Psoas muscle (tissue), 8 donors: Measurements from ENCODE around the gene SEMA4G. TPM values are rescaled to one million over a fixed set of nuclear protein-coding genes. Genes with fewer than 3 reads are reported as not detected.
A peak's percentile ranks its signal among the peaks of the same experiment; 100 is the strongest.

Experiments used
- ATAC-seq, 4 donors: fragments of 200-7000 bp; cut with Tn5 transposase; one replicate each; pipeline ENCODE4 v1.9.1; 2020; ENCODE audit warnings: moderate library complexity in 3 of 4, mild to moderate bottlenecking in 2 of 4
- DNase-seq, 2 donors: peaks; one replicate each; pipeline ENCODE4 v3.0.0-alpha.2; 2020
- H3K27ac ChIP-seq: fragments of 200-600 bp; one replicate; pipeline ENCODE4 v1.8.0; 2022
- H3K27me3 ChIP-seq, 3 donors: fragments of 200-600 bp in 1 of 3; one replicate each; pipeline versions ENCODE4 v1.6.1 to v1.8.0; 2013 to 2022; ENCODE audit warnings: low read length in 2 of 3, mild to moderate bottlenecking in 2 of 3, moderate library complexity in 1 of 3; ENCODE audit not compliant: insufficient read depth in 3 of 3
- H3K36me3 ChIP-seq, 2 donors: fragments of 200-600 bp in 1 of 2; one replicate each; pipeline versions ENCODE4 v1.6.1 to v1.8.0; 2013 to 2022; ENCODE audit warnings: low read depth in 1 of 2, mild to moderate bottlenecking in 1 of 2, moderate library complexity in 1 of 2; ENCODE audit not compliant: insufficient read depth in 1 of 2
- H3K4me1 ChIP-seq: fragments of 200-600 bp; one replicate; pipeline ENCODE4 v1.8.0; 2022
- H3K4me3 ChIP-seq: fragments of 200-600 bp; one replicate; pipeline ENCODE4 v1.8.0; 2022; ENCODE audit warnings: mild to moderate bottlenecking
- H3K9me3 ChIP-seq: fragments of 200-600 bp; one replicate; pipeline ENCODE4 v1.8.0; 2022
- CTCF ChIP-seq: fragments of 200-600 bp; IDR thresholded peaks from one replicate; pipeline ENCODE4 v1.8.0; 2022; ENCODE audit warnings: antibody characterized with exemption
- WGBS, 3 donors: extraction: QIAGEN DNeasy Blood & Tissue Kit; methylation state at CpG; one replicate each; pipeline versions ENCODE4 v1.1.6 to v1.1.7; 2013; 5-methylcytosine and 5-hydroxymethylcytosine counted together
- intact Hi-C, 2 donors: fragments of 100-400 bp; cut with DNase I; formaldehyde crosslinking; loops; one replicate each; pipeline versions ENCODE4 v1.11.0 to v1.14.2; 2022
- polyA plus RNA-seq, 3 donors: library from polyadenylated mRNA; stranded (reverse); fragments of 200-250 nt; gene quantifications; one replicate each; pipeline ENCODE4 v1.2.3, GENCODE V29; 2013
- total RNA-seq, 4 donors: library from RNA; stranded (reverse); fragmentation: NEBNext Ultra II Directional in 2 of 4; extraction: Animal tissue kit (Norgen Biotek cat#: 25700) in 2 of 4; gene quantifications; one replicate each; pipeline versions ENCODE4 v1.2.1 to v1.2.4, GENCODE V29; 2021 to 2023
- donor health status: healthy with polysubstance abuse.
- donor health status: DM: no; HTN: no; CAD: no; lungs with moderate emphysema.
- donor health status: Bipolar disorder and iron deficiency.
- donor health status: healthy.
- donor health status: DM: yes; HTN: yes; CAD: no.
- donor health status: DM: no; HTN: no; CAD: no.
- donor health status: DM: no; HTN: no; CAD: no.
- donor health status: DM: yes; HTN: yes; CAD: no.

The SEMA4G gene
- total and polyA plus RNA-seq, 7 donors = 0.08 to 1.4 (median 0.74) TPM

GRCh38 chr10:101014230-101014884, 45.1 kb downstream of the SEMA4G start:
- Histone ChIP-seq H3K27me3 (peaks cover 0 to 13% (median 5%) of the 10 kb centered on the region in 3 donors), H3K4me1 (peaks cover 6% of the 10 kb centered on the region), H3K36me3 (no peaks in the 10 kb centered on the region), H3K27ac (no peak overlapping the region), H3K4me3 (no peak overlapping the region), H3K9me3 (no peaks in the 10 kb centered on the region)
- 20 to 25% (median 20%) methylated on average over 11 of the region's 11 CpGs for WGBS, 3 donors
- peak; percentile 74 to 91 (median 78) for ATAC-seq
- TF ChIP-seq CTCF = peak; percentile 91
- intact Hi-C loops = loop anchor here (1.0 to 10.0 kb wide), 5 partner anchors 19 to 450 kb away; partner anchors contain the start of gene SEMA4G (in 2 of the 2)
- peak; percentile 83 to 92 for DNase-seq

- WGBS, 3 donors = 45 to 58% (median 46%) methylated on average over 6 to 7 of the region's 7 CpGs
Observed at GRCh38 chr10:101014966-101015581, 45.8 kb downstream of the SEMA4G start.

GRCh38 chr10:101015582-101015973, 46.3 kb downstream of the SEMA4G start:
- no peak for ATAC-seq
- Histone ChIP-seq H3K4me3 (no peak overlapping the region), H3K4me1 (peaks cover 6% of the 10 kb centered on the region), H3K36me3 (no peaks in the 10 kb centered on the region), H3K27ac (no peak overlapping the region), H3K9me3 (no peaks in the 10 kb centered on the region), H3K27me3 (peaks cover 0 to 13% (median 5%) of the 10 kb centered on the region in 3 donors)
- DNase-seq = peak in 1 of 2 donors; percentile 52
- TF ChIP-seq CTCF = no peak
- intact Hi-C loops = loop anchor here (2.0 to 10.0 kb wide), 4 partner anchors 21 to 451 kb away; partner anchors contain the start of gene SEMA4G (in 2 of the 2)
- 69 to 86% (median 82%) methylated on average over 7 to 8 of the region's 8 CpGs for WGBS, 3 donors

More at GRCh38 chr10:101014966-101015581, 45.8 kb downstream of the SEMA4G start:
- DNase-seq (peak in 1 of 2 donors; percentile 39), ATAC-seq (no peak)
- no peaks in the 10 kb centered on the region for H3K36me3 ChIP-seq
- no peak overlapping the region for H3K4me3 ChIP-seq
- TF ChIP-seq CTCF = no peak
- H3K27ac ChIP-seq = no peak overlapping the region
- H3K27me3 ChIP-seq = peaks cover 0 to 13% (median 5%) of the 10 kb centered on the region in 3 donors
- intact Hi-C loops = loop anchor here (1.0 to 10.0 kb wide), 5 partner anchors 20 to 450 kb away; partner anchors contain the start of gene SEMA4G (in 2 of the 2)
- no peaks in the 10 kb centered on the region for H3K9me3 ChIP-seq
- peaks cover 6% of the 10 kb centered on the region for H3K4me1 ChIP-seq

- Histone ChIP-seq H3K4me1 (peaks cover 6% of the 10 kb centered on the region), H3K9me3 (no peaks in the 10 kb centered on the region), H3K27me3 (peaks cover 0 to 13% (median 5%) of the 10 kb centered on the region in 3 donors), H3K36me3 (no peaks in the 10 kb centered on the region), H3K27ac (no peak overlapping the region), H3K4me3 (no peak overlapping the region)
- TF ChIP-seq CTCF = no peak
- DNase-seq = no peak
- WGBS, 3 donors = 69 to 81% (median 72%) methylated on average over 3 to 5 of the region's 5 CpGs
- ATAC-seq = no peak
- intact Hi-C loops = loop anchor here (10.0 kb wide), 2 partner anchors 52 to 452 kb away; partner anchors contain the start of gene SEMA4G (in 1 of the 2)
Observed at GRCh38 chr10:101016814-101017213, 47.5 kb downstream of the SEMA4G start.
